Stimulated activated CD4-positive, alpha-beta T cell treated with anti-CD3 and anti-CD28 coated beads, Interleukin-4, amount 100 ng/mL, for 24 hours (primary cell): ENCODE measurements around the gene PAX8.
"Not testable (repeated sequence)": the region's sequence is repeated elsewhere in the genome, so short reads cannot be mapped to it uniquely, and the experiment has no call there.

Experiments used
- DNase-seq: peaks from one replicate; pipeline ENCODE4 v3.0.0-alpha.2; 2020

The PAX8 gene

DNA sequence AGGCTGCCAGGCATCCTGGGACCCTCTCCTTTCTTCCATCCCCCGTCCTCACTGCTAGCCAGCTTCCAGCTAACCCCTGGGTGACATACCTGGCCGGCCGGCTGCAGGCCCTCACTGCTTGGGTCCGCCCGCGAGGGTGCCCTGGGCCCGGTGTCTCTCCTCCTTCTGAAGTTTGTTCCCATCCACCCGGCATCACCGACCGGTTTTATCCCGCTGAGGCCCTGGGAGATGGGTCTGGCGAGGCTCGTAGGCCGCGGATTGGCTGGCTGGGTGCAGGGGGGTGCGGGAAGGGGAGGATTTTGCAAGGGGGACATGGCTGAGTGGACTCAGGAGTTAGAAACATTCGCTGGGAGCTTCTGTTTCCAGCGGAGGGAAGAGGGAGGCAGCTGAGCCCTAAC lies at the start of gene PAX8:
TSS of gene PAX8 (minus strand) at position 180 of the 398 bp plus-strand sequence. CDS start 527 bp downstream, outside the sequence.
- DNase-seq, result no peak

GRCh38 chr2:113328043-113328442 lies 49.3 kb upstream of the PAX8 start:
- DNase-seq, result no peak

- not testable (repeated sequence) for DNase-seq
These were observed 46.5 kb upstream of the PAX8 start for GRCh38 chr2:113325161-113325731.

- peak; percentile 31 for DNase-seq
These were observed 46.0 kb upstream of the PAX8 start for GRCh38 chr2:113324684-113325160.

- DNase-seq, result not testable (repeated sequence)
These were observed 44.4 kb upstream of the PAX8 start for GRCh38 chr2:113323129-113323528.

- not testable (repeated sequence) for DNase-seq
These were observed 41.4 kb upstream of the PAX8 start for GRCh38 chr2:113320106-113320505.

GRCh38 chr2:113318941-113319340 lies 40.2 kb upstream of the PAX8 start:
- DNase-seq, result not testable (repeated sequence)

DNA sequence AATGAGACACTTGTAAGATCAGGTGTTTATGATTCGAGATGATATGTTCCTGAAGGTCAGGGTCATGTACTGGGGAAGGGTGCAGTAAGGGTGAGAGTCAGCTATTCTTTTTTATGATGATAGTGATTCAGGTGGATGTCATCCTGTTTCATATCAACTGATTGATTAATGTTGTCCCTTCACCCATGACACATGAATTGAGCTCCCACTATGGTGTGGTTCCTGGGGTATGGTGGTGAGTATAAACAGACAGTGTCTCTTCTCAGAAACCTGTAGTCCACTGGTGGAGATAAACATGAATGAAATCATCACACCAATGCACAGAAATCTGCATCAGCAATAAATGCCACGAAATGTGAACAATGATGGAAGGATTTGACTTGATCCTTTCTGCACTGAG lies 37.4 kb upstream of the PAX8 start:
- no peak for DNase-seq

- not testable (repeated sequence) for DNase-seq
These were observed 35.9 kb upstream of the PAX8 start for GRCh38 chr2:113314663-113315062.

DNA sequence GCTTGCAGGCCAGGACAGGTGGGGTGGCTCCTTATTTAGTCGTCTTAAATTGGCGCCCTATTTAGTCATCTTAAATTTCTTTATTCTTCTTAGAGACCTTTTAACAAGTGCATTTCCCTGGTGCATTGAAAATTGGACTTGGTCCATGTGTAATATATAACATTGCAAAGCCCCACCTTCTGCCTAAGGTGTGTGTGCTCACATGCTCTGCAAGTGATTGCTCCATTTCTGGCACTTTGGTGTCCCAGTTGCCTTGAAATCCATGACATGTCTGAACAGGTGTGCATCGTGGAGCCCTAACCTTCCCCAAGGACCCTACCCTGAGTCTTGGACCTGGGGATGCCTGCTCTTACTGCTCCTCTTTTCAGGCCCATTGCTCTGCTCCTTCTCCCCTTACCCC lies 35.5 kb upstream of the PAX8 start:
- DNase-seq, result not testable (repeated sequence)

GRCh38 chr2:113311781-113312180 lies 33.1 kb upstream of the PAX8 start:
- not testable (repeated sequence) for DNase-seq

GRCh38 chr2:113311191-113311590 lies 32.5 kb upstream of the PAX8 start:
- not testable (repeated sequence) for DNase-seq

DNA sequence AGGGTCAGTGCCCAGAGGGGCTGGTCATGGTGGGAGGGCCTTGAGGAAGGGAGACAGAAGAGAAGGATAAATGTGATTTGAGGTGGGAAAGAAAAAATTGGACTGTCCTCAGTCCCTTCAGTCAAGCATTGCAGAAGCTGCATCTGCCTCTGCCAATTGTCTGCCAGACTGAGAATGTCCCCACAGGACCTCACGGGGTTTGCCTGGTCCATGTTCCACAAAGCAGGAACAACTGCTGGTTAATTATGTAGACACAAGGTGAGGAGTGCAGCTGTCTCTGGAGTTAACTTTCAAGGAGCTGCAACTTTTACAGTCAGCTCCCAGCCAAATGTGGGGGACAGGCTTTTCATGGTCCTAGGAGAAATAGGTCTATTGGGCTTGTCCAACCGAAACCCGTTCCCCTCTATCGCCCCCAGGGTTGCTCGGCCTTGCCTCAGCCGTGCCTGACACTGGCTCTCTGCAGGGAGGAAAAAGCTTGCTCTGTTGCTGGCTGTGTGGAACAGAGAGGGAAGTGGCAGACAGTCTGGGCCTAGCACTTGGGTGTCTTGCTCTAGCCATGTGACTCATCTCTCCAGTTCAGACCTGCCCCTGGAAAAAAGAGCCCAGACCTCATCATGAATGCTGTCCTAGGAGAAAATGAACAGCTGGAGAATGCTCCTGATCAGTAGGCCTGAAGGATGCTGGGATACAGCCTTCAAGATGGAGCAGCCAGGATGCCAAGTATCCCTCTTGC lies 31.1 kb upstream of the PAX8 start:
- DNase-seq, result no peak

GRCh38 chr2:113308784-113309183 lies 30.1 kb upstream of the PAX8 start:
- DNase-seq, result not testable (repeated sequence)

- DNase-seq, result not testable (repeated sequence)
These were observed 27.5 kb upstream of the PAX8 start for GRCh38 chr2:113306207-113306606.

DNA sequence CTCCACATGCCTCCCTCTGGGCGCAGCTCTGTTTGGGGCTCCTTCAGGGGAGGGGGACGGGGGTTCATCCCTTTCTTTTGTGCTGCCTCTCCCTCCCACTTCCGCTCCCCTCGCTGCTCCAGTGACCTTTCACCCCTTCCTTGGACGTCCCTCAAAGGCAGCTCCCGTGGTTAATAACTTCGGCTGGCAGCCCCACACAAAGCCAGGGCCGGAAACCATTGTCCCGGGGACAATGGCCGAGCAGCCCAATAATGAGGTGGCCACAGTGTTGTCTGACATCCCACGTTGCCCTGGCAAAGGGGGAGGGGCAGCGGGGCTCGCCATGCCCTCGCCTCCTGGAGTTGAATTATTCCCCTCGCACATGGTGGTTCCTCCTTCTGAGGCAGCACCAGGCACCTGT lies 27.0 kb upstream of the PAX8 start:
- not testable (repeated sequence) for DNase-seq

GRCh38 chr2:113305146-113305545 lies 26.4 kb upstream of the PAX8 start:
- no peak for DNase-seq

GRCh38 chr2:113304702-113305101 lies 26.0 kb upstream of the PAX8 start:
- DNase-seq, result no peak

GRCh38 chr2:113302216-113302980 lies 23.7 kb upstream of the PAX8 start:
- not testable (repeated sequence) for DNase-seq

DNA sequence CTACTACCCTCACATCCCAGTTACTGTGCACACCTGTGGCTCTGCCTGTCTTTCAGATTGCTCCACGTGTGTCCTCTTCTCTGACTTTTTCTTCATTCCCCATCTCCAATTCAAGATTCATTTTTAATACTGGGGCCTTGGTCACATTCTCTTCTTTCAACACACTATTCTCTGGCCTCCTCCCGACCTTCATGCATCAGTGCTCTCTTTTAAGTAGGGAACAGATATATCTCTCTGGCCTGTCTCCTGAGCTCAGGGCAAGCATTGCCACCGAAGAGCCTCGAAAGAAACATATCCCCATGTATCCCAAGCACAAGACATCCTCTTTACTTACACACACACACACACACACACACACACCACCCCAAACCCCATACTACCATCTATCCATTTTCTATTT lies 21.6 kb upstream of the PAX8 start:
- DNase-seq, result no peak

- DNase-seq, result no peak
These were observed 19.5 kb upstream of the PAX8 start for GRCh38 chr2:113298176-113298575.

DNA sequence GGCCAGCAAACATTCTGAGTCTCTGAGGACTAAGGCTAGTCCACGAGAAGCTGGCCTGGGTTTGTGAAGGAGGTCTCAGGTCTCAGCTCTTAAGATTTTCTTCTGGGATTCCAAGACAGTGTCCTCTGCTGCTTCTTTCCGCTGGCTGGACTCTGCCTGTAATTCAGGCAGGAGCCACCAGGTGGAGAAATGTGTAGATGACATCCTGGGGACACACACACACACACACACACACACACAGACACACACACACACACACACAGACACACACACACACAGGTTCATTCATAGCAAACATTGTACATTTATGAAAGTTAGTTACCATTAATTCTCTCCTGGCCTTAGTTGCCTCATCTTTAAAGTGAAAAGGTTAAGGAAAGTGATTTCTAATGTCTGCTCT lies 18.9 kb upstream of the PAX8 start:
- DNase-seq, result peak; percentile 31

DNA sequence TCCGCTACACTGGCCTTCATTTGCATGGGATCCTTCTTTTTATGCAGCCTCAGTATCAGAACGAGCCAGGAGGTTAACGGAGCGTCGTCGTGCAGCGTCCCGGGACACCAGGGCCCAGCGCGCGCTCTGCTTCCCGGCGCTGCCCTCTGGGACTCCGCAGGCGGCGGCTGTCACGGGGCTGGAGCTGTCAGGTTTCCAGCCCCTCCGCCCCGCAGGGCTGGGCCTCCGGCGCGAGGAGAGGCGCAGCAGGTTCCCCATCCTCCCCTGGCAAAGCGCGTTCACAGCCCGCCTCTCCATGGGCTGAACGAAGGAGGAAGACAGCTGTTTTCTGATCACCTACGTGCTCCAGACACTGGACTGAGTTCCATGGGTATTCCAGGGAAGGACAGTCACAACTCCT lies 12.5 kb upstream of the PAX8 start:
- DNase-seq, result no peak
